Mesodermal cell (in vitro differentiated cells): ENCODE results near the gene LCP2.

Experiments
- H3K27ac ChIP-seq: 2 replicates; pipeline ENCODE4 v1.7.0; 2013; ENCODE audit warnings: mild to moderate bottlenecking, low read depth, low read length, moderate library complexity; ENCODE audit not compliant: severe bottlenecking
- H3K36me3 ChIP-seq: 2 replicates; pipeline ENCODE4 v1.7.1; 2013; ENCODE audit warnings: mild to moderate bottlenecking, low read length, moderate library complexity; ENCODE audit not compliant: control insufficient read depth, insufficient read depth
- H3K4me1 ChIP-seq: one replicate; pipeline ENCODE4 v1.7.1; 2013; ENCODE audit warnings: mild to moderate bottlenecking, low read length; ENCODE audit not compliant: insufficient read depth, control insufficient read depth, poor library complexity, severe bottlenecking
- H3K4me3 ChIP-seq: 2 replicates; pipeline ENCODE4 v1.7.0; 2013; ENCODE audit warnings: low read length, control low read depth, mild to moderate bottlenecking; ENCODE audit not compliant: insufficient read depth, poor library complexity, severe bottlenecking; ENCODE audit errors: extremely low read depth
- H3K9me3 ChIP-seq: 2 replicates; pipeline ENCODE4 v1.7.1; 2013; ENCODE audit warnings: mild to moderate bottlenecking, low read length, moderate library complexity; ENCODE audit not compliant: control insufficient read depth
- WGBS, 2 experiments: methylation state at CpG; one replicate each; pipeline ENCODE4 v1.1.5; 2013; ENCODE audit warnings: missing lambda C conversion rate in 2 of 2; ENCODE audit not compliant: insufficient coverage in 2 of 2; 5-methylcytosine and 5-hydroxymethylcytosine counted together

LCP2 gene

GRCh38 chr5:170287532-170287931, 10.0 kb downstream of the LCP2 start:
- no peak overlapping the region for H3K4me3 ChIP-seq
- H3K36me3 ChIP-seq: peaks cover 3% of the 10 kb centered on the region
- no peak overlapping the region for H3K27ac ChIP-seq
- 100% methylated on average over 1 of the region's 1 CpG; no CpG with 5 or more reads in 1 of the 2 experiments for WGBS, 2 experiments
- H3K9me3 ChIP-seq: peaks cover 8% of the 10 kb centered on the region
- no peaks in the 10 kb centered on the region for H3K4me1 ChIP-seq

- Histone ChIP-seq H3K36me3 (peaks cover 3% of the 10 kb centered on the region), H3K27ac (no peak overlapping the region), H3K4me1 (no peaks in the 10 kb centered on the region), H3K9me3 (peaks cover 8% of the 10 kb centered on the region), H3K4me3 (no peak overlapping the region)
- WGBS, 2 experiments: 54 to 60% methylated on average over 1 to 2 of the region's 3 CpGs
These were observed 11.1 kb downstream of the LCP2 start for GRCh38 chr5:170286386-170286925.

- Histone ChIP-seq H3K4me3 (no peak overlapping the region), H3K36me3 (peaks cover 3% of the 10 kb centered on the region), H3K4me1 (no peaks in the 10 kb centered on the region), H3K9me3 (peaks cover 4% of the 10 kb centered on the region), H3K27ac (no peak overlapping the region)
These were observed 12.4 kb downstream of the LCP2 start for GRCh38 chr5:170285181-170285580.

- Histone ChIP-seq H3K4me3 (no peak overlapping the region), H3K9me3 (no peaks in the 10 kb centered on the region), H3K36me3 (peaks cover 3% of the 10 kb centered on the region), H3K27ac (no peak overlapping the region), H3K4me1 (peaks cover 3% of the 10 kb centered on the region)
- no CpG with 5 or more reads among the region's 2 CpGs for WGBS, 2 experiments
These were observed 13.3 kb downstream of the LCP2 start for GRCh38 chr5:170284231-170284630.

GRCh38 chr5:170283296-170283695, 14.3 kb downstream of the LCP2 start:
- Histone ChIP-seq H3K9me3 (no peaks in the 10 kb centered on the region), H3K27ac (no peak overlapping the region), H3K4me1 (peaks cover 11% of the 10 kb centered on the region), H3K4me3 (no peak overlapping the region), H3K36me3 (peaks cover 3% of the 10 kb centered on the region)
- WGBS, 2 experiments: 83 to 91% methylated on average over 1 of the region's 1 CpG

- no peak overlapping the region for H3K4me3 ChIP-seq
- no peaks in the 10 kb centered on the region for H3K36me3 ChIP-seq
- H3K9me3 ChIP-seq: no peaks in the 10 kb centered on the region
- 34 to 40% methylated on average over 4 to 5 of the region's 6 CpGs for WGBS, 2 experiments
- no peak overlapping the region for H3K27ac ChIP-seq
- peaks cover 11% of the 10 kb centered on the region for H3K4me1 ChIP-seq
These were observed 17.5 kb downstream of the LCP2 start for GRCh38 chr5:170280011-170280493.

- no peak overlapping the region for H3K4me3 ChIP-seq
- H3K4me1 ChIP-seq: peaks cover 11% of the 10 kb centered on the region
- no peaks in the 10 kb centered on the region for H3K9me3 ChIP-seq
- no peaks in the 10 kb centered on the region for H3K36me3 ChIP-seq
- no peak overlapping the region for H3K27ac ChIP-seq
- 87 to 100% methylated on average over 1 to 3 of the region's 4 CpGs for WGBS, 2 experiments
These were observed 18.1 kb downstream of the LCP2 start for GRCh38 chr5:170279459-170279817.

- H3K27ac ChIP-seq: no peak overlapping the region
- no peak overlapping the region for H3K4me3 ChIP-seq
- no peaks in the 10 kb centered on the region for H3K36me3 ChIP-seq
- H3K9me3 ChIP-seq: no peaks in the 10 kb centered on the region
- WGBS, 2 experiments: 43 to 57% methylated on average over 7 of the region's 9 CpGs
- H3K4me1 ChIP-seq: peaks cover 11% of the 10 kb centered on the region
These were observed 18.7 kb downstream of the LCP2 start for GRCh38 chr5:170278611-170279458.

- WGBS, 2 experiments: 53 to 70% methylated on average over 5 to 6 of the region's 6 CpGs
- Histone ChIP-seq H3K4me3 (no peak overlapping the region), H3K4me1 (peaks cover 11% of the 10 kb centered on the region), H3K36me3 (no peaks in the 10 kb centered on the region), H3K27ac (no peak overlapping the region), H3K9me3 (no peaks in the 10 kb centered on the region)
These were observed 19.7 kb downstream of the LCP2 start for GRCh38 chr5:170277867-170278281.

GRCh38 chr5:170276140-170276539, 21.4 kb downstream of the LCP2 start:
- WGBS, 2 experiments: 88 to 100% methylated on average over 1 of the region's 2 CpGs

GRCh38 chr5:170275376-170275994, 22.1 kb downstream of the LCP2 start:
- 92 to 98% methylated on average over 6 to 8 of the region's 8 CpGs for WGBS, 2 experiments
- Histone ChIP-seq H3K9me3 (no peaks in the 10 kb centered on the region), H3K27ac (no peak overlapping the region), H3K4me3 (no peak overlapping the region), H3K36me3 (no peaks in the 10 kb centered on the region), H3K4me1 (peaks cover 11% of the 10 kb centered on the region)

More at GRCh38 chr5:170276140-170276539, 21.4 kb downstream of the LCP2 start:
- H3K4me3 ChIP-seq: no peak overlapping the region
- H3K27ac ChIP-seq: no peak overlapping the region
- H3K9me3 ChIP-seq: no peaks in the 10 kb centered on the region
- H3K36me3 ChIP-seq: no peaks in the 10 kb centered on the region
- H3K4me1 ChIP-seq: peaks cover 11% of the 10 kb centered on the region
